Measurements from ENCODE around the gene SESN3. TPM values are rescaled to one million over a fixed set of nuclear protein-coding genes. Genes with fewer than 3 reads are reported as not detected.
A peak's percentile ranks its signal among the peaks of the same experiment; 100 is the strongest.

The SESN3 gene
- polyA plus RNA-seq, 1 of the 3 experiments (the other 2 are of a cell fraction) = 1.7 TPM

GRCh38 chr11:95279921-95280868, 49.2 kb upstream of the SESN3 start:
- H3F3A ChIP-seq (replicated peaks; ENCODE audit: insufficient read depth) = no peaks in the 10 kb centered on the region
- no peak overlapping the region for H2AFZ ChIP-seq (ENCODE audit: low read depth)
- H4K20me1 ChIP-seq (ENCODE audit: insufficient read depth) = no peaks in the 10 kb centered on the region
- no peaks in the 10 kb centered on the region for H3K36me3 ChIP-seq (replicated peaks in 1 of 2; ENCODE audit: control insufficient read depth in 1 of 2, insufficient read depth in 2 of 2, low read length in 1 of 2)
- H3K4me2 ChIP-seq = no peak overlapping the region
- TF ChIP-seq USF1 (IDR thresholded peaks at IDR 0.05; ENCODE audit: borderline replicate concordance, low read depth) (no peak), TEAD4 (IDR thresholded peaks at IDR 0.05; ENCODE audit: borderline replicate concordance, insufficient read depth) (no peak), POLR2AphosphoS5 (IDR thresholded peaks at IDR 0.05; ENCODE audit: low read depth, low read length) (no peak), JUND (IDR thresholded peaks at IDR 0.05) (no peak), TCF12 (IDR thresholded peaks at IDR 0.05) (no peak), SIN3A (IDR thresholded peaks at IDR 0.05; ENCODE audit: borderline replicate concordance, low read depth, low read length) (no peak), SMC3 (IDR thresholded peaks at IDR 0.05; ENCODE audit: low read depth, low read length) (no peak), CTCF (IDR thresholded peaks at IDR 0.05) (no peak), GABPA (IDR thresholded peaks at IDR 0.05; ENCODE audit: low read depth) (no peak), NRF1 (IDR thresholded peaks at IDR 0.05; ENCODE audit: low read depth, low read length) (no peak), RXRA (IDR thresholded peaks at IDR 0.05; ENCODE audit: borderline replicate concordance, low read depth) (no peak), GATA2 (CRISPR knock-in tag; IDR thresholded peaks at IDR 0.05) (no peak), IRF3 (IDR thresholded peaks at IDR 0.05; ENCODE audit: low read depth, low read length) (no peak), REST (IDR thresholded peaks at IDR 0.05; ENCODE audit: low read depth, low read length) (no peak), PBX3 (IDR thresholded peaks at IDR 0.05) (no peak)
- TF ChIP-seq, protein P1, sequence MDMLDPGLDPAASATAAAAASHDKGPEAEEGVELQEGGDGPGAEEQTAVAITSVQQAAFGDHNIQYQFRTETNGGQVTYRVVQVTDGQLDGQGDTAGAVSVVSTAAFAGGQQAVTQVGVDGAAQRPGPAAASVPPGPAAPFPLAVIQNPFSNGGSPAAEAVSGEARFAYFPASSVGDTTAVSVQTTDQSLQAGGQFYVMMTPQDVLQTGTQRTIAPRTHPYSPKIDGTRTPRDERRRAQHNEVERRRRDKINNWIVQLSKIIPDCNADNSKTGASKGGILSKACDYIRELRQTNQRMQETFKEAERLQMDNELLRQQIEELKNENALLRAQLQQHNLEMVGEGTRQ (IDR thresholded peaks at IDR 0.05; ENCODE audit: borderline replicate concordance, low read depth, low read length) = no peak
- peak; percentile 19 for DNase-seq
- 46% methylated on average over 6 of the region's 6 CpGs for WGBS (ENCODE audit: low lambda C conversion rate)
- no peaks in the 10 kb centered on the region for H3K9me3 ChIP-seq
- 0 out of 2 replicates have a peak, but pooled peaks cover 4% of the 10 kb centered on the region for H3K27me3 ChIP-seq (ENCODE audit: insufficient read depth)
- H3K27ac ChIP-seq (ENCODE audit: low read depth in 2 of 2, low read length in 1 of 2) = no peak overlapping the region
- H3K9ac ChIP-seq = no peak overlapping the region
- H3K9me2 ChIP-seq = no peaks in the 10 kb centered on the region
- H3K4me3 ChIP-seq (ENCODE audit: low read depth in 2 of 2, low read length in 1 of 2) = no peak overlapping the region
- CTCF ChIA-PET = no interaction called here
- H3K4me1 ChIP-seq (ENCODE audit: control insufficient read depth in 1 of 2, insufficient read depth in 2 of 2, low read depth in 1 of 2, low read length in 1 of 2) = peaks cover 0 to 5% of the 10 kb centered on the region in 2 experiments; a peak in 1 of 4 replicates
- no peaks in the 10 kb centered on the region for H3K79me2 ChIP-seq (ENCODE audit: insufficient read depth)
- POLR2A ChIA-PET = no interaction called here

Measured in SK-N-SH (cell line).